GM21423 (cell line): ENCODE data around the gene FBXL13.
"Not testable (repeated sequence)": the region's sequence is repeated elsewhere in the genome, so short reads cannot be mapped to it uniquely, and the experiment has no call there.

Experiments
- ATAC-seq: cut with Tn5 transposase; IDR thresholded peaks from one replicate; pipeline ENCODE4 v1.9.1; 2021; ENCODE audit warnings: mild to moderate bottlenecking, moderate library complexity; ENCODE audit not compliant: unreplicated experiment

FBXL13 gene

GRCh38 chr7:102988088-102988487 is 86.5 kb downstream of the FBXL13 start:
- ATAC-seq: no peak

GRCh38 chr7:102985176-102985783 is 89.3 kb downstream of the FBXL13 start:
- ATAC-seq: no peak

GRCh38 chr7:102983602-102984001 is 91.0 kb downstream of the FBXL13 start:
- no peak for ATAC-seq

DNA sequence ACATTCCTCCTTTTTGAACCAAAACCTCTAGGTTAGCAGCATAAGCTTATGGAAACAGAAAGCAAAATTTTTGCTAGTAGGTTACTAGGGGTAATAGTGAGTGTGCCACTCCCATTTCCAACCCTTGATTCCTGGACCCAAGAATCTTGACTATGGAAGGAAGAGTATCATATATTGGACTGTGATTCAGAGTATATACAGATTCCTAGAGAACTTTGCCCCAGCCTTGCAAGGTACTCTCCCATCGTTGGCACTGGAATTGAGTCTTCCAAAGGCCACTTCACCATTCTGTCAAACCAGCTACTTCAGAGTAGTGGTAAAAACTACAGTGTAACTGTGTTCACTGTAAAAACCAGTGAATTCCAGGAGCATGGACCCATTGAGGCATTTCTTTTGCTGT is 92.4 kb downstream of the FBXL13 start:
- no peak for ATAC-seq

GRCh38 chr7:102981451-102981850 is 93.1 kb downstream of the FBXL13 start:
- no peak for ATAC-seq

GRCh38 chr7:102979670-102980069 is 94.9 kb downstream of the FBXL13 start:
- ATAC-seq: no peak

GRCh38 chr7:102978284-102978683 is 96.3 kb downstream of the FBXL13 start:
- no peak for ATAC-seq

- not testable (repeated sequence) for ATAC-seq
These were observed 97.0 kb downstream of the FBXL13 start for GRCh38 chr7:102977586-102977985.

- no peak for ATAC-seq
These were observed 98.1 kb downstream of the FBXL13 start for GRCh38 chr7:102976493-102976892.

DNA sequence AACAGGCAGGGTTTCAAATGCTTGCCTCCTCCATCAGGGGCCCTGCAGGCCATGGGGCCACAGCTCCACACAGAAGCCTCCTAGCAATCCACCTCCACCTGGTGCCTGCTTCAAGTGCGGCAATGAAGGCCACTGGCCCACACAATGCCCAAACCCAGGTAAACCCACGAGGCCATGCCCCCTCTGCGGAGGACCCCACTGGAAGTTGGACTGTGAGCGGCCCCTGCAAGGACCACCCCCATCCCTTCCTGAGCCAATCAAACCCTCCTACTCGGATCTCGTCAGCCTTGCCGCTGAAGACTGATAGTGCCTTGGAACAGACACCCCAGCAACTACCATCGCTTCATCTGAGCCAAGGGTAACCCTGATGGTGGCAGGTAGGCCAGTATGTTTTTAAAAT is 98.7 kb downstream of the FBXL13 start:
- ATAC-seq: no peak

GRCh38 chr7:102974366-102975236 is 100.0 kb downstream of the FBXL13 start:
- no peak for ATAC-seq

- no peak for ATAC-seq
These were observed 101.3 kb downstream of the FBXL13 start for GRCh38 chr7:102973096-102973802.

DNA sequence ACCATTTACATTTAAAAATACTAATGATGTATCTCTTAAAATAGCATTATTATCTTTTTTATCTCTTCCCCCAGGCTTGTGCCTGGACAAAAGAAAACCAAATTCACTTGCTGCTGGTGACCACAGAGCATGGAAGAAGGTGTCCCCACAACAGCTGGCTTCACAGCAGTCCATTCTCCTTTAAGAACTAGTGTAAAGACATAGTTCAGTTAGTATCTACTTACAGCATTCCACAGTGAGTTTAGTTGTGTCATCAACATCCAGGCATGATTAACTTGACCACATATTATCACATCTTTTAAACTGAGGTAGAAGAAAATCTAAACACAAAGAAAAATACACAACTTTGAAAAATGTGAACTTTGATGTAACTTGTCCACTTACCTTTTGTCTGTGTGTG is 106.8 kb downstream of the FBXL13 start:
- ATAC-seq: no peak

- ATAC-seq: no peak
These were observed 108.1 kb downstream of the FBXL13 start for GRCh38 chr7:102966465-102966864.

DNA sequence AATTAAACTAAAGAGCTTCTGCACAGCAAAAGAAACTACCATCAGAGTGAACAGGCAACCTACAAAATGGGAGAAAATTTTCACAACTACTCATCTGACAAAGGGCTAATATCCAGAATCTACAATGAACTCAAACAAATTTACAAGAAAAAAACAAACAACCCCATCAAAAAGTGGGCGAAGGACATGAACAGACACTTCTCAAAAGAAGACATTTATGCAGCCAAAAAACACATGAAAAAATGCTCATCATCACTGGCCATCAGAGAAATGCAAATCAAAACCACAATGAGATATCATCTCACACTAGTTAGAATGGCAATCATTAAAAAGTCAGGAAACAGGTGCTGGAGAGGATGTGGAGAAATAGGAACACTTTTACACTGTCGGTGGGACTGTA is 112.6 kb downstream of the FBXL13 start:
- ATAC-seq: not testable (repeated sequence)

- not testable (repeated sequence) for ATAC-seq
These were observed 116.6 kb downstream of the FBXL13 start for GRCh38 chr7:102958004-102958403.

DNA sequence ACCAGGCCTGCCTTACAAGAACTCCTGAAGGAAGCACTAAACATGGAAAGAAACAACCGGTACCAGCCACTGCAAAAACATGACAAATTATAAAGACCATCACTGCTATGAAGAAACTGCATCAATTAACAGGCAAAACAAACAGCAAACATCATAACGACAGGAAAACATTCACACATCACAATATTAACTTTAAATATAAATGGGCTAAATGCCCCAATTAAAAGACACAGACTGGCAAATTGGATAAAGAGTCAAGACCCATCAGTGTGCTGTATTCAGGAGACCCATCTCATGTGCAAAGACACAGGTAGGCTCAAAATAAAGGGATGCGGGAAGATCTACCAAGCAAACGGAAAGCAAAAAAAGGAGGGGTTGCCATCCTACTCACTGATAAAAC is 120.2 kb downstream of the FBXL13 start:
- not testable (repeated sequence) for ATAC-seq

- no peak for ATAC-seq
These were observed 121.2 kb downstream of the FBXL13 start for GRCh38 chr7:102953406-102953805.

GRCh38 chr7:102951839-102952238 is 122.8 kb downstream of the FBXL13 start:
- ATAC-seq: no peak

GRCh38 chr7:102944241-102944640 is 130.4 kb downstream of the FBXL13 start:
- no peak for ATAC-seq

GRCh38 chr7:102943423-102944169 is 131.0 kb downstream of the FBXL13 start:
- ATAC-seq: no peak
